ENCODE results near the gene AMER3.

AMER3 gene

GRCh38 chr2:130756874-130757668, 1.7 kb downstream of the AMER3 start:
- DNase-seq (ENCODE audit: low spot score), result no peak

GRCh38 chr2:130759906-130760753, 4.8 kb downstream of the AMER3 start:
- TF ChIP-seq, protein P1, sequence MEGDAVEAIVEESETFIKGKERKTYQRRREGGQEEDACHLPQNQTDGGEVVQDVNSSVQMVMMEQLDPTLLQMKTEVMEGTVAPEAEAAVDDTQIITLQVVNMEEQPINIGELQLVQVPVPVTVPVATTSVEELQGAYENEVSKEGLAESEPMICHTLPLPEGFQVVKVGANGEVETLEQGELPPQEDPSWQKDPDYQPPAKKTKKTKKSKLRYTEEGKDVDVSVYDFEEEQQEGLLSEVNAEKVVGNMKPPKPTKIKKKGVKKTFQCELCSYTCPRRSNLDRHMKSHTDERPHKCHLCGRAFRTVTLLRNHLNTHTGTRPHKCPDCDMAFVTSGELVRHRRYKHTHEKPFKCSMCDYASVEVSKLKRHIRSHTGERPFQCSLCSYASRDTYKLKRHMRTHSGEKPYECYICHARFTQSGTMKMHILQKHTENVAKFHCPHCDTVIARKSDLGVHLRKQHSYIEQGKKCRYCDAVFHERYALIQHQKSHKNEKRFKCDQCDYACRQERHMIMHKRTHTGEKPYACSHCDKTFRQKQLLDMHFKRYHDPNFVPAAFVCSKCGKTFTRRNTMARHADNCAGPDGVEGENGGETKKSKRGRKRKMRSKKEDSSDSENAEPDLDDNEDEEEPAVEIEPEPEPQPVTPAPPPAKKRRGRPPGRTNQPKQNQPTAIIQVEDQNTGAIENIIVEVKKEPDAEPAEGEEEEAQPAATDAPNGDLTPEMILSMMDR (IDR thresholded peaks at IDR 0.05; ENCODE audit: extremely low read depth, missing control alignments), result no peak
- DNase-seq (ENCODE audit: low spot score), result no peak

More at GRCh38 chr2:130756874-130757668, 1.7 kb downstream of the AMER3 start:
- TF ChIP-seq, protein P1 (IDR thresholded peaks at IDR 0.05; ENCODE audit: extremely low read depth, missing control alignments), result no peak

DNA sequence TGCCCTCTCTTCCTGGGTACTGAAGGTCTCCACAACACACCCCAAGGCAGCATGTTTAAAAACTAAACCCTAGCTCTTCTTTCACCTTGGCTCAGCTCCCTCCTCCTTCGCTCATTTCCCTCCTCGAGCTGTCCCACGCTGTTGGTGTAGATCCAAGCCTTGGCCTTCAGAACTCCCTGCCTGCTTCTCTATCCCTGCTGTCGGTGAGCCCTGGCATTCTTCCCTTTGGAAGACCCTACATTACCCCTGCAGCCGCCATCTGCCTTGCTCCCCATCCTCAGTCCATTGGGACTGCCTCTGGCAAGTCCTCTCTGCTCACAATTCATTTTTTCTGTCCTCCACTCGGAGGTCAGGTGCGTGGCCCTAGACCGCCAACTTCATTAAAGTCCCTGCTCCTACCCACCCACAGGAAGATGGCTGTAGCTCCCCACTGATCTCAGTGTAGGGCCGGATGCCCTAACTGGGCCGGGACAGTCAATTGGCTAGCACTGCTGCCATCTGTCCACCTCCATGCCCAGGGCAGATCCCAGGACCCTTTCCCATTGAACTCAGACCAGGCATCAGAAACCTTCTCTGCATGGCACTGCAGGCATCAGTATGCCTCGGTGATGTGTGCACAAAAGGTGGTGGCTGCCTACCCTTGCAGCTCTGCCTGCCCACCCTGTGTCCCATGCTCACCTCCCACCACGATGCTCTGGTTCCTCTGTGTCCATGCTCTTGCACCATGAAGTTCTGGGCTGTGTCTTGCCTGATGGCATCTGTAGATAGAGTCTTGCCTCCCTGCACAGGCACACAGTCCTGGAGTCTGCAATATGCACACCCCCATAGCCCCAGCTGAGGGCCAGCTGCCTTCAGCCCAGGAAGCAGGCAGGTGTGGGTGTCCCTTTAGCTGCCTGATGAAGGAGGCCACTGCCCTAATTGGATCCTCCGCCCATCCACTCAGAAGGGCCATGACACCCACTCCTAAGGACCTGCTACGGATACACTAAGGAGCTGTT, 5.7 kb downstream of the AMER3 start:
- DNase-seq (ENCODE audit: low spot score), result no peak
- TF ChIP-seq, protein P1 (IDR thresholded peaks at IDR 0.05; ENCODE audit: extremely low read depth, missing control alignments), result no peak

DNA sequence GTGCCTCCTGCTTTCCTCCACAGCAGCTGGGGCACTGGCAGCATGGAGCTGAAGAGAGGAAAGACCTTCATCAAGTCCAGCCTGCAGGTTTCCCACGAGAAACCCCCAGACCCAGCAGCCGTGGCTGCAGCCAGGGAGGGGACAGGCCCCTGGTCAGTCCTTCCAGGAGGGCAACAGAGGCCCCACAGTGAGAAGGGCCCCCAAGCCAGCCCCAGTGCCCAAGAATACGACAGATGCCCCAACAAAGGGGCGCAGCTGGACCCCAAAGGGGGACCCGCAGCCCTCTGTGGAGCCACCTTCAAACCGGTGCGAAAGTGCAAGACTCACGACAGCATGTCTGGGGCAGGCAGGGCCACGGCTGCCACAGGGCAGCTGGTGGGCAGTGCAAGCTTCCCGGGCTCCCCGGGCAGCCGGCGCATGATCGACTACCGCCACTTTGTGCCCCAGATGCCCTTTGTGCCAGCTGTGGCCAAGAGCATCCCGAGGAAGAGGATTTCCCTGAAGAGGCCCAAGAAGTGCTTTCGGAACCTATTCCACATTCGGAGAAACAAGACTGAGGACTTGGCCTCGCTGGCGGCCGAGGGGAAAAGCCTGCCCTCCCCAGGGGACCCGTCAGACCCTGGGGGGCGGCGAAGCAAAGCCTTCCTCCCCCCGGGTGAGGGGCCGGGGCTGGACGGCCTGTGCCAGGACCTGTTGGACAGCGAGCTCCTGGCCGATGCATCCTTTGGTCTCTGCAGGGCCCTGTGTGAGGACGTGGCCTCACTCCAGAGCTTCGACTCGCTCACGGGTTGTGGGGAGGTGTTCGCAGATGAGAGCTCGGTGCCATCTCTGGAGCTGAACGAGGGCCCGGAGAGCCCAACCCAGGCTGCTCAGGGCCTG, 6.9 kb downstream of the AMER3 start:
- DNase-seq (ENCODE audit: low spot score), result no peak
- TF ChIP-seq, protein P1 (IDR thresholded peaks at IDR 0.05; ENCODE audit: extremely low read depth, missing control alignments), result no peak

- TF ChIP-seq, protein P1 (IDR thresholded peaks at IDR 0.05; ENCODE audit: extremely low read depth, missing control alignments), result no peak
- no peak for DNase-seq (ENCODE audit: low spot score)
Observed at GRCh38 chr2:130762910-130763385, 7.6 kb downstream of the AMER3 start.

DNA sequence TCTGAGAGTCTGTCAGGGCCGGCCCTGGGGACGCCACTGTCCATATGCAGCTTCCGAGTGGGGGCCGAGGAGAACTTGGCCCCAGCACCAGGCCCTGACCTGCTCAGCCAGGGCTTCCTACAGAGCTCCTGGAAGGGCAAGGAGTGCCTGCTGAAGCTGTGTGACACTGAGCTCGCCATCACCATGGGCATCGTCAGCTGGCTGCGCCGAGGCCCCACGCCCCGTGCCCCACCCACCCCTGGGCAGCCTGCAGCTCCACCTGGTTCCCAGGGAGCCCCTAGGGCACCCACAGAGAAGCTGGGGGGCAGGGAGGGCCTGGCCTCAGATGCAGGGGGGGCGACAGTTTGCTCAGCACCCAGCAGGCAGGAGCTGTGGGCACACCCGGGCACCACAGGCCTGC, 8.1 kb downstream of the AMER3 start:
- DNase-seq (ENCODE audit: low spot score), result no peak
- TF ChIP-seq, protein P1 (IDR thresholded peaks at IDR 0.05; ENCODE audit: extremely low read depth, missing control alignments), result no peak
